GM12874 (cell line): Measurements from ENCODE around the gene PRKCA.

Experiments used
- TF ChIP-seq, protein P1 (sequence below): IDR thresholded peaks from 2 replicates; pipeline ENCODE4 v1.5.1; 2011; ENCODE audit warnings: low read depth, mild to moderate bottlenecking, control low read depth, low read length, moderate library complexity; ENCODE audit not compliant: insufficient read depth

Gene PRKCA

DNA sequence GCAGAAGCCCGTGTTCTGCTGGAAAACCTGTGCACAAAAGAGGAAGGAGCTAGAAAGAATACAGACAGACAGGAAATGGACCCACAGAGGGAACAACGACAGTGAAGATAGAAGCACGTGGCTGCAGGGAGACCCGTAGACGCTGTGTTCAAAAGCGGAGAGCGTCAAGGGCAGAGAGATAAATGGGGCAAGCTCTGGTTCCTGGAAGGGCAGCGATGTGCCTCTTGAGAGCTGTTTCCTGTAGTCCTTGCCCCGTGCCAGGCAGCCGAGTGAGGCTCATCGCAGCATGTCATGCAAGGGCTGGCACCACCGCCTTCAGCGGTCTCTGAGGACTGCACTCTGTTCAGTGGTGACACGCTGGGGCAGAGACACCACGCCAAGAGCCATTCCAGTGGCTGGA lies 488.9 kb downstream of the PRKCA start:
- TF ChIP-seq, protein P1, sequence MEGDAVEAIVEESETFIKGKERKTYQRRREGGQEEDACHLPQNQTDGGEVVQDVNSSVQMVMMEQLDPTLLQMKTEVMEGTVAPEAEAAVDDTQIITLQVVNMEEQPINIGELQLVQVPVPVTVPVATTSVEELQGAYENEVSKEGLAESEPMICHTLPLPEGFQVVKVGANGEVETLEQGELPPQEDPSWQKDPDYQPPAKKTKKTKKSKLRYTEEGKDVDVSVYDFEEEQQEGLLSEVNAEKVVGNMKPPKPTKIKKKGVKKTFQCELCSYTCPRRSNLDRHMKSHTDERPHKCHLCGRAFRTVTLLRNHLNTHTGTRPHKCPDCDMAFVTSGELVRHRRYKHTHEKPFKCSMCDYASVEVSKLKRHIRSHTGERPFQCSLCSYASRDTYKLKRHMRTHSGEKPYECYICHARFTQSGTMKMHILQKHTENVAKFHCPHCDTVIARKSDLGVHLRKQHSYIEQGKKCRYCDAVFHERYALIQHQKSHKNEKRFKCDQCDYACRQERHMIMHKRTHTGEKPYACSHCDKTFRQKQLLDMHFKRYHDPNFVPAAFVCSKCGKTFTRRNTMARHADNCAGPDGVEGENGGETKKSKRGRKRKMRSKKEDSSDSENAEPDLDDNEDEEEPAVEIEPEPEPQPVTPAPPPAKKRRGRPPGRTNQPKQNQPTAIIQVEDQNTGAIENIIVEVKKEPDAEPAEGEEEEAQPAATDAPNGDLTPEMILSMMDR: no peak

GRCh38 chr17:66793814-66794213 lies 491.4 kb downstream of the PRKCA start:
- TF ChIP-seq, protein P1: no peak

DNA sequence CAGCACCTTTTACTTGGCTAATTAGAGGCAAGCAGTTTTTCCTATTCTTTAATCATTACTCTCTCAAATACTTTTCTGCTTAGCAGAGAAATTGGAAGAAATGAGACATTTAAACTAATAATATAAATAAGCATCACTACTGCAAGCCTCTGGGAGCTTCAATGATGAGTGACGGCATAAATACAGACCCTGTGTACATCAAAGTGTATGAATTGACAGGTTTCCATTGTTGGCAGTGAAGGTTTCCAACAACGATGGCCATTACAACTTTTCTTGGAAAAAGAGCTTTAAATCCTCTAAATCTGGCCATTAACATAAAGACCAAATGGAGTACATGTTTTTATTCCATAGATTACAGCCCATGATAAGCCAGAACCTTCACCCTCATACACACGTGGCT lies 493.1 kb downstream of the PRKCA start:
- TF ChIP-seq, protein P1: no peak

- TF ChIP-seq, protein P1: no peak
Observed at GRCh38 chr17:66799849-66800537, 497.6 kb downstream of the PRKCA start.

DNA sequence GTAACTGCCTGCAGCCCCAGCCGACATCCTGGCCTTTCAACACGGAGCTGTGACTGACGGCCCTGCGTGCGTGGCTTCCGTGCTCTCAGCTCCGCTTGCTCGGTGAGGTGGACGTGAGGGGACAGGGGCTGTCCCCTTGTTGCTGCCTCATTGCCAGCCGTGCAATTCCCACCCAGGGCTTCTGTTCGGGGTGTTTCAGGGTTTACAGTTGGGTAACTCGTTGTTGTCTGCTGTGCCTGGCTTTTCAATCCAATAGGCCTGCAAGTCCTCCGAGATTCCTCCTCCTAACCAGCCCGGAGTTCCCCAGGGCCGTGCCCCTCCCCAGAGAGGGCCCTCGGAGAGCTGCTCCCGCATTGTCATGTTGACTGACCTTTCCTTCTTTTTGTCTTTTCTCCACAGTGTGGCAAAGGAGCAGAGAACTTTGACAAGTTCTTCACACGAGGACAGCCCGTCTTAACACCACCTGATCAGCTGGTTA lies 501.1 kb downstream of the PRKCA start:
- TF ChIP-seq, protein P1: no peak

GRCh38 chr17:66805567-66805966 lies 503.2 kb downstream of the PRKCA start:
- TF ChIP-seq, protein P1: no peak

DNA sequence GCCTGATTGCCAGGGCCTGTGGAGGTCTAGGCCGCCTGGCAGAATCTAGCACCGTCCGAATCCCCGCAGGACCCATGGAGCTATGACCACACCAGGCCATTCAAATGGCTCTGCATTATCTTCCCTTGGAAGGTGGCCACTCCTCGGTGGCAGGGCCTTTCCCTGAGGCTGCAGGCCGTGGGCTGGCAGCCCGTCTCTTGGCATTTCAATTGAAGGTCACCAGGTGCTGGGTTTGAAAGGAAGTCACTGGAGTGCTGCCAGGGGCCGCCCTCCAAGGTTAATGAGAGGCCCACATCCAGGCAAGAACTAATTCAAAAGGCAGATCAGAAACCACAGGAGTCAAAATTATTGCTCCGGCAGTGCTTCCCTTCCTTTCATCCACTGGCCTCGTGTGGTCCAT lies 504.8 kb downstream of the PRKCA start:
- TF ChIP-seq, protein P1: no peak
